Motor neuron (in vitro differentiated cells): ENCODE results near the gene SCAANT1. TPM values are rescaled to one million over a fixed set of nuclear protein-coding genes. Genes with fewer than 3 reads are reported as not detected.
A peak's percentile ranks its signal among the peaks of the same experiment; 100 is the strongest.

Experiments
- ATAC-seq, 8 experiments: fragments of 200-7000 bp; cut with Tn5 transposase; replicated peaks in 6 of 8; 2 replicates each; pipeline ENCODE4 v1.8.0; 2021; ENCODE audit warnings: mild to moderate bottlenecking in 8 of 8, moderate library complexity in 8 of 8
- H3K27ac ChIP-seq, 2 donors: fragments of 250-450 bp; sonication (Bioruptor Pico); 2 replicates each; pipeline ENCODE4 v1.9.0; 2021; ENCODE audit warnings: antibody characterized with exemption in 2 of 2, mild to moderate bottlenecking in 2 of 2, moderate library complexity in 1 of 2
- H3K4me1 ChIP-seq, 2 donors: fragments of 250-450 bp; sonication (Bioruptor Pico); replicated peaks in 1 of 2; 2 replicates each; pipeline ENCODE4 v1.6.1; 2021; ENCODE audit warnings: antibody characterized with exemption in 2 of 2, mild to moderate bottlenecking in 2 of 2, moderate library complexity in 1 of 2
- H3K4me3 ChIP-seq, 5 donors: fragments of 250-450 bp; sonication (Bioruptor Pico); 2 replicates each; pipeline ENCODE4 v1.9.0; 2021; ENCODE audit warnings: antibody characterized with exemption in 5 of 5, mild to moderate bottlenecking in 5 of 5, moderate library complexity in 4 of 5
- WGBS, 10 experiments: fragments of 450-650 bp; shearing (Covaris generic); methylation state at CpG; one replicate each; pipeline ENCODE4 v1.0.0; 2022; 5-methylcytosine and 5-hydroxymethylcytosine counted together
- in situ Hi-C, 9 experiments: fragments of 400-800 bp; cut with MboI; loops; one replicate each; pipeline ENCODE4 v1.15.0; 2021; ENCODE audit warnings: low sequenced_read_pairs in 9 of 9, low pct_unique_long_range_greater_than_20kb in 2 of 9; ENCODE audit not compliant: unreplicated experiment in 9 of 9
- total RNA-seq, 8 experiments: library from RNA; unstranded; fragments of 300-600 nt; gene quantifications; 2 replicates each; pipeline versions ENCODE4 v1.2.3 to v1.2.4, GENCODE V29; 2022

Gene SCAANT1
- total RNA-seq = 10 to 100 TPM in 2 of 8 experiments, not detected in 6; 11.4 to 12.1 TPM

- in situ Hi-C loops = no loop called here
- H3K4me1 ChIP-seq = peaks cover 8 to 12% of the 10 kb centered on the region in 2 donors
- ATAC-seq = peak; percentile 75 to 84 (median 79)
- H3K4me3 ChIP-seq = peak within 1 kb of the TSS; percentile 68 to 95 (median 85)
- peak within 1 kb of the TSS; percentile 75 to 86 for H3K27ac ChIP-seq
- 0% methylated on average over 1 to 17 of the region's 115 CpGs; no CpG with 5 or more reads in 6 of the 10 experiments for WGBS, 10 experiments
Measured at GRCh38 chr3:63911873-63912767, at the start of gene SCAANT1. SCAANT1 (minus strand) TSS chr3:63912383.

- H3K27ac ChIP-seq = no peak overlapping the region
- H3K4me1 ChIP-seq = peaks cover 3 to 7% of the 10 kb centered on the region in 2 donors
- peak in 3 of 8 experiments; percentile 16 to 53 (median 47) for ATAC-seq
- 10 to 100% (median 71%) methylated on average over 1 to 2 of the region's 2 CpGs; no CpG with 5 or more reads in 2 of the 10 experiments for WGBS, 10 experiments
- in situ Hi-C loops = no loop called here
- no peak overlapping the region for H3K4me3 ChIP-seq
Measured at GRCh38 chr3:63961891-63962290, 49.7 kb upstream of the SCAANT1 start.

GRCh38 chr3:63960048-63960711, 48.0 kb upstream of the SCAANT1 start:
- in situ Hi-C loops = no loop called here
- H3K4me1 ChIP-seq = peaks cover 7 to 17% of the 10 kb centered on the region in 2 donors
- H3K4me3 ChIP-seq = no peak overlapping the region
- peak; percentile 14 to 90 (median 54) for ATAC-seq
- H3K27ac ChIP-seq = no peak overlapping the region
- 0 to 83% (median 62%) methylated on average over 1 to 6 of the region's 6 CpGs; no CpG with 5 or more reads in 2 of the 10 experiments for WGBS, 10 experiments

- no peak for ATAC-seq
- no peak overlapping the region for H3K4me3 ChIP-seq
- peaks cover 2 to 20% of the 10 kb centered on the region in 2 donors for H3K4me1 ChIP-seq
- H3K27ac ChIP-seq = no peak overlapping the region
- 22 to 86% (median 52%) methylated on average over 1 to 3 of the region's 3 CpGs; no CpG with 5 or more reads in 1 of the 10 experiments for WGBS, 10 experiments
- in situ Hi-C loops = no loop called here
Measured at GRCh38 chr3:63959146-63959545, 47.0 kb upstream of the SCAANT1 start.

- peaks cover 0 to 27% of the 10 kb centered on the region in 2 donors for H3K4me1 ChIP-seq
Measured at GRCh38 chr3:63955830-63956545, 43.8 kb upstream of the SCAANT1 start.

GRCh38 chr3:63955036-63955650, 43.0 kb upstream of the SCAANT1 start:
- Histone ChIP-seq H3K4me1 (peaks cover 0 to 24% of the 10 kb centered on the region in 2 donors), H3K27ac (no peak overlapping the region), H3K4me3 (no peak overlapping the region)
- no peak for ATAC-seq
- in situ Hi-C loops = no loop called here
- WGBS, 10 experiments = 63 to 100% (median 93%) methylated on average over 1 to 3 of the region's 3 CpGs; no CpG with 5 or more reads in 2 of the 10 experiments

More at GRCh38 chr3:63955830-63956545, 43.8 kb upstream of the SCAANT1 start:
- H3K4me3 ChIP-seq = no peak overlapping the region
- H3K27ac ChIP-seq = no peak overlapping the region
- WGBS, 10 experiments = 45 to 100% (median 74%) methylated on average over 1 to 13 of the region's 13 CpGs
- in situ Hi-C loops = no loop called here
- ATAC-seq = no peak

- 78 to 100% (median 92%) methylated on average over 1 to 5 of the region's 5 CpGs; no CpG with 5 or more reads in 5 of the 10 experiments for WGBS, 10 experiments
- H3K4me3 ChIP-seq = no peak overlapping the region
- in situ Hi-C loops = no loop called here
- no peak for ATAC-seq
- no peak overlapping the region for H3K27ac ChIP-seq
- H3K4me1 ChIP-seq = peaks cover 0 to 24% of the 10 kb centered on the region in 2 donors
Measured at GRCh38 chr3:63954182-63954581, 42.0 kb upstream of the SCAANT1 start.

- WGBS, 10 experiments = 5 to 100% (median 88%) methylated on average over 1 to 2 of the region's 2 CpGs; no CpG with 5 or more reads in 4 of the 10 experiments
- ATAC-seq = no peak
- Histone ChIP-seq H3K4me3 (no peak overlapping the region), H3K27ac (no peak overlapping the region), H3K4me1 (peaks cover 0 to 24% of the 10 kb centered on the region in 2 donors)
- in situ Hi-C loops = no loop called here
Measured at GRCh38 chr3:63952248-63952594, 40.0 kb upstream of the SCAANT1 start.

GRCh38 chr3:63951492-63952247, 39.5 kb upstream of the SCAANT1 start:
- Histone ChIP-seq H3K4me1 (peaks cover 0 to 23% of the 10 kb centered on the region in 2 donors), H3K4me3 (no peak overlapping the region), H3K27ac (no peak overlapping the region)
- ATAC-seq = peak in 3 of 8 experiments; percentile 50 to 78 (median 51)
- in situ Hi-C loops = no loop called here
- 14 to 78% (median 60%) methylated on average over 1 of the region's 1 CpG; no CpG with 5 or more reads in 1 of the 10 experiments for WGBS, 10 experiments

GRCh38 chr3:63950698-63951097, 38.5 kb upstream of the SCAANT1 start:
- no peak for ATAC-seq
- Histone ChIP-seq H3K4me1 (peaks cover 0 to 15% of the 10 kb centered on the region in 2 donors), H3K4me3 (no peak overlapping the region), H3K27ac (no peak overlapping the region)
- 80 to 100% (median 100%) methylated on average over 1 of the region's 1 CpG; no CpG with 5 or more reads in 1 of the 10 experiments for WGBS, 10 experiments
- in situ Hi-C loops = no loop called here

- peak in 4 of 8 experiments; percentile 33 to 78 (median 40) for ATAC-seq
- Histone ChIP-seq H3K4me1 (peaks cover 0 to 6% of the 10 kb centered on the region in 2 donors), H3K27ac (no peak overlapping the region), H3K4me3 (no peak overlapping the region)
- in situ Hi-C loops = no loop called here
- WGBS, 10 experiments = 50 to 100% (median 77%) methylated on average over 1 to 2 of the region's 2 CpGs
Measured at GRCh38 chr3:63949005-63949404, 36.8 kb upstream of the SCAANT1 start.

- Histone ChIP-seq H3K4me1 (peaks cover 0 to 9% of the 10 kb centered on the region in 2 donors), H3K4me3 (no peak overlapping the region), H3K27ac (no peak overlapping the region)
- in situ Hi-C loops = no loop called here
- ATAC-seq = no peak
- WGBS, 10 experiments = 61 to 100% (median 97%) methylated on average over 1 to 2 of the region's 2 CpGs; no CpG with 5 or more reads in 2 of the 10 experiments
Measured at GRCh38 chr3:63947594-63947993, 35.4 kb upstream of the SCAANT1 start.
